NCI-H82 (cell line): Measurements from ENCODE around the gene PARD6A.
"Not testable (repeated sequence)": the region's sequence is repeated elsewhere in the genome, so short reads cannot be mapped to it uniquely, and the experiment has no call there.

Source experiments
- DNase-seq: peaks from one replicate; lab custom pipeline; 2025; lab: John Stamatoyannopoulos, UW

Gene PARD6A

DNA sequence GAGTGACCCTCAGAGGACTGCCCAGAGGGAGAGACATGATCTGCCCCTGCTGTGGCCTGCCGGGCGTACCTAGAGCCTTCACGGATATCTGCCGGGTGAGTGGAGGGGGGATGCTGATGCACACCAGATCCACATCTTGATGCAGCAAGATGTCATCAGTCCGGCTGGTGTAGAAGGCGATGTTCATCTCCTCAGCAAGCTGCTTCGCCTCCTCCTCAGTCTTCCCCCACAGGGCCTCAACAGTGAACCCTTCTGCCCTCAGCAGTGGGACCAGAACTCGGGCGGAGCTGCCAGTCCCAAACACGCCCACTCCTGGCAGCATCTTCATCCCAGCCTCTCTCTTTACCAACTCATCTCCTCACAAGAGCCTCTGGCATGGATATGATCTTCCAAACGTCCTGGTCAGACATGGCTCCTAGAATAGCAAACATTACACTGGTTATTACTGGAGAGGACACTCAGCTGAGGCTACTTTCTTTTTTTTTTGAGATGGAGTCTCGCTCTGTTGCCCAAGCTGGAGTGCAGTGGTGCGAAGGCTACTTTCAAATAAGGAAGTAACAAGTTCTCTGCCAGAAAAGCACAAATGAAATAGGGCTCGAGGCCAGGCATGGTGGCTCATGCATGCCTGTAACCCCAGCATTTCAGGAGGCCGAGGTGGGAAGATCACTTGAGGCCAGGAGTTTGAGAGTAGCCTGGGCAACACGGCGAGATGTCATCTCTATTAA, 24.8 kb downstream of the PARD6A start:
- DNase-seq = no peak

DNA sequence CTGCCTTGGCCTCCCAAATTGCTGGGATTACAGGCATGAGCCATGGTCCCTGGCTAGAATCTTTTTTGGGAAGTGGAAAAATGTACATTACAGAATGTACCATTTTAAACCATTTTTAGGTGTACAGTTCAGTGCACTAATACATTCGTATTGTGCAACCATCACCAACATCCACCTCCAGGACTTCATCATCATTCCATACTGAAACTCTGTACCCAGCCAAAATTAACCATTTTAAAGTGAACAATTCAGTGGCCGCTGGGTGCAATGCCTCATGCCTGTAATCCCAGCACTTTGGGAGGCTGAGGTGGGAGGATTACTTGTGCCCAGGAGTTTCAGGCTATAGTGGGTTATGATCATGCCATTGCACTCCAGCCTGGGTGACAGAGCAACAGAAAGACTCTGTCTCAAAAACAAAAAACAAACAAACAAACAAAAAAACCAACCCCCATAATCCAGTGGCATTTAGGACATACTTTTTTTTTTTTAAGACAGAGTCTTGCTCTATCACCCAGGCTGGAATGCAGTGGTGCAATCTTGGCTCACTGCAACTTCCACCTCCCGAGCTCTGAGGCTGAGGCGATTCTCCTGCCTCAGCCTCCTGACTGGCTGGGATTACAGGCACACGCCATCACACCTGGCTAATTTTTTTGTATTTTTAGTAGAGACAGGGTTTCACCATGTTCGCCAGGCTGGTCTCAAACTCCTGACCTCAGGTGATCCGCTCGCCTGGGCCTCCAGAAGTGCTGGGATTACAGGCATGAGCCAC, 32.9 kb downstream of the PARD6A start:
- not testable (repeated sequence) for DNase-seq

GRCh38 chr16:67694611-67695010, 33.9 kb downstream of the PARD6A start:
- no peak for DNase-seq

- no peak for DNase-seq
These were observed 36.8 kb downstream of the PARD6A start for GRCh38 chr16:67697422-67698185.

- no peak for DNase-seq
These were observed 38.5 kb downstream of the PARD6A start for GRCh38 chr16:67699265-67699664.

DNA sequence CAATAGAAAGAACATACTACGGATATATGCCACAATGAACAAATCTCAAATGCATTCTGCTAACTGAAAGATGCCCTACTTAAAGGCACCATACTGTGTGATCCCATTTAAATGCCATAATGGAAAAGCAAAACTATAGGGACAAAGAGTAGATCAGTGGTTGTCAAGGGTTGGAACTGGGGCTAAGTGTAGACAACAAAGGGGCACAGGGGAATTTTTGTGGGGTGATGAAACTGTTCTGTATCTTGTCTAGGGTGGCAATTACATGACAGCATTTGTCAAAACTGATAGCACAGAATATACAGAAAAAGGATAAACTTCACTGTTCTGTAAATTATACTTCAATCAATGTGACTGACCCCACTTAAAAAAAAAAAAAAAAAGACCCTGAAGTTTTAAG, 40.7 kb downstream of the PARD6A start:
- no peak for DNase-seq

GRCh38 chr16:67702130-67702529, 41.4 kb downstream of the PARD6A start:
- no peak for DNase-seq

DNA sequence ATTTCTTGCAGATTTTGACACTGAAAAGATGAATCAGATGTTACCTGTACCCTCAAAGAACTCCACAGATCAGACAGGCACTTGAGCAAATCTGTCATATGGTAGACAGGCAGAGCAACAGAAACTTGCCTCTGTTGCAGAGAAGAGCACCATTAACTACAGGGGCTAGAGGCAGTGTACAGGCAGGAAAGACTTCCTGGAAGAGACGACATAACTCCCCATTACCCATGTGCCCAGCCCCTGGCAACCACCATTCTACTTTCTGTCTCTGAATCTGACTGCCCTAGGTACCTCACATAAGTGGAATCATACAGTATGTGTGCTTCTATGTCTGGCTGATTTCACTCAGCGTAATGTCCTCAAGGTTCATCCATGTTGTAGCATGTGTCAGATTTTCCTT, 42.9 kb downstream of the PARD6A start:
- no peak for DNase-seq

DNA sequence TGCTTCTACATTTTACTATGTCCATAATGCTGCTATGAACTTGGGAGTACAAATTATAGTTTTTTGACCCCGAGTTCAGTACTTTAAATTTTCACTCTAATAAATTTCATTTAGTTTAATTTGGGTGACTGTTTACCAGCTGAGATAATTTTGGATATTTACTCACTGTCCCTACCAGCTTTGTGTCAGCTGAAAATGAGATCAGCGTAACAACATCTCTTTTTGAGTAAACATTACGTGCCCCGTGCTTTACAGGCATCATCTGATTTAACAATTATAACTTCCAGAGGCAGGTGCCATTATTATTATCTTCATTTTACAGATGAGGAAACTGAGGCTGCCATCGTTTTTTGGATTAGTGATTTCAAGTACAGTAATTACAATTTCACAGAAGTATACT, 43.4 kb downstream of the PARD6A start:
- DNase-seq = no peak

DNA sequence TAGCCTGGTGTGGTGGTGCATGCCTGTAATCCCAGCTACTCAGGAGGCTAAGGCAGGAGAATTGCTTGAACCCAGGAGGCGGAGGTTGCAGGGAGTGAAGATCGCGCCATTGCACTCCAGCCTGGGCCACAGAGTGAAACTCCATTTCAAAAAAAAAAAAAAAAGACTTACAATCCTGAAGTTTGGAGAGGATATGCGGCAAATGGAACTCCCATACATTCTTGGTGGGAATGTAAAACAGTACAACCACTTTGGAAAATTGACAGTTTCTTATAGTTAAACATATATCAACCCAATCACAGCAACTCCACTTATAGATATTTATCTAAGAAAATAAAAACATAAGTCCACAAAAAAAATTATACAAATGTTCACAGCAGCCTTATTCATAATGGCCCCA, 46.5 kb downstream of the PARD6A start:
- DNase-seq = no peak

DNA sequence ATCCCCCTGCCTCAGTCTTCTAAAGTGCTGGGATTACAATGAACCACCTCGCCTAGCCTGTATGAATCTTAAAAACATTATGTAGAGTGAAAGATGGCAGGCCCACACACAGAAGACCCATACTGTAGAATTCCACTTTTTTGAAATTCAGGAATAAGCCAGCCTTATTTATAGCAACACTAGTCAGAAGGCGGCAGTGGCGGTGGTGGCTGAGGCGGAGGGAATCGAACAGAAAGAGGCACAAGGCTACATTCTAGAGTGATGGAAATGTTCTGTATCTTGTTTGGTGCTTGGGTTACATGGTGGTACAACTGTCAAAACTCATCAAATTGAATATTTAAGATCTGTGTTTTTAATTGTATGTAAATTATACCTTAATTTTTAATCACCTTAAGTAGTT, 47.0 kb downstream of the PARD6A start:
- DNase-seq = no peak

- no peak for DNase-seq
These were observed 47.6 kb downstream of the PARD6A start for GRCh38 chr16:67708368-67708771.

DNA sequence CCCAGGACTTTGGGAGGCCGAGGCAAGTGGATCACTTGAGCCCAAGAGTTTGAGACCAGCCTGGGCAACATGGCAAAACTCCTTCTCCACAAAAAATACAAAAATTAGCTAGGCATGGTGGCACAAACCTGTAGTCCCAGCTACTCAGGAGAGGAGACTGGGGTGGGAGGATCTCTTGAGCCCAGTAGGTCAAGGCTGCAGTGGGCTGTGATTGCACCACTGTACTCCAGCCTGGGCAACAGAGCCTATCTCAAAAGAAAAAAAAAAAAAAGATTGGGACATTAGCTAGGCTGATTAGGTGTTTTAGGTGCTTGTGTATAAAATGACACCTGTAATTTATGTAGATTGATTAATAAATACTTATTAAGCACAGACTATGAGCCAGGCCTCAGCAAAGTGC, 48.3 kb downstream of the PARD6A start:
- DNase-seq = no peak

- no peak for DNase-seq
These were observed 49.8 kb downstream of the PARD6A start for GRCh38 chr16:67710607-67711006.
